ENCODE data around the gene TNFRSF13B.

DNA sequence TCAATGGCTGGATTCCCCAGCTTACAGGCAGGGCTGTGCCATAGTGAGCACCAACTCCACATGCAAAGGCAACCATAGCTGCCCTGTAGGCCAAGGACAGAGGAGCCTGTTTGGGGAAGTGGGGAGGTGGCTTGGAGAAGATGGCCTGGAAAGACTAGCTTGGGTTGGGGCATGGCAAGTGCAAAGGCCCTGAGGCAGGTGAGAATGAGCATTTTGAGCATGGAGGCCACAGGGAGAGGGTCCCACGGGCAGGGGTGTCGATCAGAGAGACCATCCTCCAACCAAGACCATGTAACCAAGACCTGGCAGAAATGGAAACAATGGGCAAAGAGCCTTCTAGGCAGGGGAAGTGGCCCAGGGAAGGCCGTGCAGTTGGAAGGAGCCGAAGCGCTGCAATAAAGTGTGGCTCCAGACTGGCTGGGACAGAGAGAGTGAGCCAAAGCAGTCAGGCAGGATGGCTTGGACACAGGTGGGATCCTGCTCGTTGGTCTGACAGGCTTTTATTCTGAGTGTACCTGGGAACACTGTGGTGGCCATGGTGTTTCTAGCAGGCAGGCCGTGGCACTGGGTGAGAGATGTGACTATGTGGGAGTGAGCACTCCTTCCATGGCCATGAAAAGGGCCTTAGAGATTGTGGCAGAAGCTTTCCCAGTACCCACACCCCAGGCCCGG, 45.6 kb upstream of the TNFRSF13B start:
- TF ChIP-seq, protein P1, sequence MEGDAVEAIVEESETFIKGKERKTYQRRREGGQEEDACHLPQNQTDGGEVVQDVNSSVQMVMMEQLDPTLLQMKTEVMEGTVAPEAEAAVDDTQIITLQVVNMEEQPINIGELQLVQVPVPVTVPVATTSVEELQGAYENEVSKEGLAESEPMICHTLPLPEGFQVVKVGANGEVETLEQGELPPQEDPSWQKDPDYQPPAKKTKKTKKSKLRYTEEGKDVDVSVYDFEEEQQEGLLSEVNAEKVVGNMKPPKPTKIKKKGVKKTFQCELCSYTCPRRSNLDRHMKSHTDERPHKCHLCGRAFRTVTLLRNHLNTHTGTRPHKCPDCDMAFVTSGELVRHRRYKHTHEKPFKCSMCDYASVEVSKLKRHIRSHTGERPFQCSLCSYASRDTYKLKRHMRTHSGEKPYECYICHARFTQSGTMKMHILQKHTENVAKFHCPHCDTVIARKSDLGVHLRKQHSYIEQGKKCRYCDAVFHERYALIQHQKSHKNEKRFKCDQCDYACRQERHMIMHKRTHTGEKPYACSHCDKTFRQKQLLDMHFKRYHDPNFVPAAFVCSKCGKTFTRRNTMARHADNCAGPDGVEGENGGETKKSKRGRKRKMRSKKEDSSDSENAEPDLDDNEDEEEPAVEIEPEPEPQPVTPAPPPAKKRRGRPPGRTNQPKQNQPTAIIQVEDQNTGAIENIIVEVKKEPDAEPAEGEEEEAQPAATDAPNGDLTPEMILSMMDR (IDR thresholded peaks at IDR 0.05 in 2 of 3, conservative IDR thresholded peaks at IDR 0.05 in 1 of 3; ENCODE audit: control insufficient read depth in 2 of 3, extremely low read depth in 1 of 3, insufficient read depth in 1 of 3, low read depth in 3 of 3, low read length in 3 of 3): no peak
- TF ChIP-seq SUZ12 (IDR thresholded peaks at IDR 0.05; ENCODE audit: unreplicated experiment) (no peak), POLR2A (IDR thresholded peaks at IDR 0.05; ENCODE audit: low read depth, low read length) (no peak), ATF7 (IDR thresholded peaks at IDR 0.05; ENCODE audit: low read depth) (no peak), SPI1 (IDR thresholded peaks at IDR 0.05; ENCODE audit: borderline replicate concordance, insufficient read depth, low read depth, low read length) (no peak), RB1 (IDR thresholded peaks at IDR 0.05; ENCODE audit: borderline replicate concordance) (no peak), ATF2 (IDR thresholded peaks at IDR 0.05; ENCODE audit: low read length) (no peak)
- TF ChIP-seq, protein P2, sequence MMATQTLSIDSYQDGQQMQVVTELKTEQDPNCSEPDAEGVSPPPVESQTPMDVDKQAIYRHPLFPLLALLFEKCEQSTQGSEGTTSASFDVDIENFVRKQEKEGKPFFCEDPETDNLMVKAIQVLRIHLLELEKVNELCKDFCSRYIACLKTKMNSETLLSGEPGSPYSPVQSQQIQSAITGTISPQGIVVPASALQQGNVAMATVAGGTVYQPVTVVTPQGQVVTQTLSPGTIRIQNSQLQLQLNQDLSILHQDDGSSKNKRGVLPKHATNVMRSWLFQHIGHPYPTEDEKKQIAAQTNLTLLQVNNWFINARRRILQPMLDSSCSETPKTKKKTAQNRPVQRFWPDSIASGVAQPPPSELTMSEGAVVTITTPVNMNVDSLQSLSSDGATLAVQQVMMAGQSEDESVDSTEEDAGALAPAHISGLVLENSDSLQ (IDR thresholded peaks at IDR 0.05): no peak
